Smooth muscle cell (in vitro differentiated cells): ENCODE data around the gene NPAS3. TPM values are rescaled to one million over a fixed set of nuclear protein-coding genes. Genes with fewer than 3 reads are reported as not detected.

Experiments used
- DNase-seq: peaks from one replicate; lab custom pipeline; 2025; ENCODE audit not compliant: unreplicated experiment; lab: John Stamatoyannopoulos, UW
- H2AFZ ChIP-seq: fragments of 200-600 bp; sonication (generic); 2 replicates; pipeline ENCODE4 v1.6.0; 2016; ENCODE audit warnings: antibody characterized with exemption, low read depth, mild to moderate bottlenecking
- H3F3A ChIP-seq: fragments of 200-600 bp; sonication (generic); 2 replicates; pipeline ENCODE4 v1.6.0; 2017; ENCODE audit warnings: antibody characterized with exemption, low read depth
- H3K27ac ChIP-seq: fragments of 200-600 bp; sonication (generic); 2 replicates; pipeline ENCODE4 v1.5.1; 2016; ENCODE audit warnings: low read depth, mild to moderate bottlenecking
- H3K27me3 ChIP-seq: fragments of 200-600 bp; sonication (generic); 2 replicates; pipeline ENCODE4 v1.6.1; 2016; ENCODE audit warnings: low read depth, mild to moderate bottlenecking
- H3K36me3 ChIP-seq: fragments of 200-600 bp; sonication (generic); 2 replicates; pipeline ENCODE4 v1.5.1; 2016; ENCODE audit warnings: low read depth
- H3K4me1 ChIP-seq: fragments of 200-600 bp; sonication (generic); 2 replicates; pipeline ENCODE4 v1.5.1; 2016; ENCODE audit warnings: low read depth
- H3K4me2 ChIP-seq: fragments of 200-600 bp; sonication (generic); 2 replicates; pipeline ENCODE4 v1.6.0; 2016; ENCODE audit warnings: mild to moderate bottlenecking
- H3K4me3 ChIP-seq: fragments of 200-600 bp; sonication (generic); 2 replicates; pipeline ENCODE4 v1.5.1; 2016; ENCODE audit warnings: mild to moderate bottlenecking
- H3K79me2 ChIP-seq: fragments of 200-600 bp; sonication (generic); 2 replicates; pipeline ENCODE4 v1.6.0; 2016; ENCODE audit warnings: low read depth, mild to moderate bottlenecking
- H3K9ac ChIP-seq: fragments of 200-600 bp; sonication (generic); 2 replicates; pipeline ENCODE4 v1.6.0; 2016; ENCODE audit warnings: low read depth
- H3K9me3 ChIP-seq: fragments of 200-600 bp; sonication (generic); replicated peaks from 2 replicates; pipeline ENCODE4 v1.5.1; 2016; ENCODE audit warnings: low read depth
- H4K20me1 ChIP-seq: fragments of 200-600 bp; sonication (generic); 2 replicates; pipeline ENCODE4 v1.6.0; 2016; ENCODE audit warnings: low read depth
- CTCF ChIP-seq: fragments of 200-600 bp; sonication (generic); IDR thresholded peaks from 2 replicates; pipeline ENCODE4 v1.5.1; 2017; ENCODE audit warnings: borderline replicate concordance, mild to moderate bottlenecking, antibody characterized with exemption; ENCODE audit not compliant: insufficient read depth, poor library complexity, severe bottlenecking
- WGBS: methylation state at CpG from one replicate; pipeline ENCODE4 v1.1.7; 2016; ENCODE audit warnings: low lambda C conversion rate; 5-methylcytosine and 5-hydroxymethylcytosine counted together
- polyA plus RNA-seq: library from polyadenylated mRNA; unstranded; fragments of >200 nt; fragmentation: Nextera tagmentation; extraction: Ambion mirVana; gene quantifications from 2 replicates; pipeline ENCODE4 v1.2.1, GENCODE V29; 2016
- total RNA-seq: library from RNA; depleted of rRNA; stranded (reverse); fragments of >200 nt; gene quantifications from 2 replicates; pipeline ENCODE4 v1.2.3, GENCODE V29; 2014

Gene NPAS3
- total and polyA plus RNA-seq, 2 experiments from 2014 or later = 0.79 to 2.0 TPM

GRCh38 chr14:33465846-33466700 is 527.4 kb downstream of the NPAS3 start:
- no peaks in the 10 kb centered on the region for H3K4me1 ChIP-seq
- no peaks in the 10 kb centered on the region for H4K20me1 ChIP-seq
- no peaks in the 10 kb centered on the region for H3K9me3 ChIP-seq
- no peak overlapping the region for H2AFZ ChIP-seq
- 73% methylated on average over 10 of the region's 10 CpGs for WGBS
- H3K79me2 ChIP-seq = no peaks in the 10 kb centered on the region
- DNase-seq = no peak
- TF ChIP-seq CTCF = no peak
- H3F3A ChIP-seq = no peaks in the 10 kb centered on the region
- H3K36me3 ChIP-seq = no peaks in the 10 kb centered on the region
- no peaks in the 10 kb centered on the region for H3K27me3 ChIP-seq
- H3K4me3 ChIP-seq = no peak overlapping the region
- H3K27ac ChIP-seq = no peak overlapping the region
- H3K9ac ChIP-seq = no peak overlapping the region
- no peak overlapping the region for H3K4me2 ChIP-seq

- Histone ChIP-seq H3K4me1 (no peaks in the 10 kb centered on the region), H3K27me3 (no peaks in the 10 kb centered on the region), H3K9ac (no peak overlapping the region), H3K27ac (no peak overlapping the region), H3K36me3 (no peaks in the 10 kb centered on the region), H3K9me3 (no peaks in the 10 kb centered on the region), H3K4me2 (no peak overlapping the region), H2AFZ (no peak overlapping the region), H4K20me1 (no peaks in the 10 kb centered on the region), H3K79me2 (no peaks in the 10 kb centered on the region), H3F3A (no peaks in the 10 kb centered on the region), H3K4me3 (no peak overlapping the region)
- DNase-seq = no peak
- WGBS = 91% methylated on average over 4 of the region's 4 CpGs
- no peak for TF ChIP-seq CTCF
Measured at GRCh38 chr14:33467971-33468370, 529.3 kb downstream of the NPAS3 start.

- Histone ChIP-seq H3K9me3 (no peaks in the 10 kb centered on the region), H3K79me2 (no peaks in the 10 kb centered on the region), H3K4me3 (no peak overlapping the region), H3K4me2 (no peak overlapping the region), H2AFZ (no peak overlapping the region), H3F3A (no peaks in the 10 kb centered on the region), H3K27ac (no peak overlapping the region), H3K9ac (no peak overlapping the region), H3K36me3 (no peaks in the 10 kb centered on the region), H4K20me1 (no peaks in the 10 kb centered on the region), H3K27me3 (no peaks in the 10 kb centered on the region), H3K4me1 (peaks cover 2% of the 10 kb centered on the region)
- DNase-seq = no peak
- WGBS = 70% methylated on average over 1 of the region's 1 CpG
- TF ChIP-seq CTCF = no peak
Measured at GRCh38 chr14:33469898-33470297, 531.2 kb downstream of the NPAS3 start.

- no peak for DNase-seq
- no peak for TF ChIP-seq CTCF
- no peak overlapping the region for H2AFZ ChIP-seq
- H3K4me1 ChIP-seq = peaks cover 9% of the 10 kb centered on the region
- H4K20me1 ChIP-seq = no peaks in the 10 kb centered on the region
- WGBS = 96% methylated on average over 6 of the region's 6 CpGs
- H3K4me3 ChIP-seq = no peak overlapping the region
- no peak overlapping the region for H3K27ac ChIP-seq
- H3K36me3 ChIP-seq = no peaks in the 10 kb centered on the region
- H3K4me2 ChIP-seq = no peak overlapping the region
- no peaks in the 10 kb centered on the region for H3K9me3 ChIP-seq
- H3K27me3 ChIP-seq = no peaks in the 10 kb centered on the region
- no peak overlapping the region for H3K9ac ChIP-seq
- H3F3A ChIP-seq = no peaks in the 10 kb centered on the region
- H3K79me2 ChIP-seq = no peaks in the 10 kb centered on the region
Measured at GRCh38 chr14:33471776-33472175, 533.1 kb downstream of the NPAS3 start.
